NCI-H2196 (cell line): ENCODE data around the gene PDE4B.
"Not testable (repeated sequence)": the region's sequence is repeated elsewhere in the genome, so short reads cannot be mapped to it uniquely, and the experiment has no call there.

Source experiments
- DNase-seq: peaks from one replicate; lab custom pipeline; 2025; ENCODE audit not compliant: unreplicated experiment; lab: John Stamatoyannopoulos, UW

Gene PDE4B

GRCh38 chr1:66044912-66045311 lies 252.2 kb downstream of the PDE4B start:
- no peak for DNase-seq

DNA sequence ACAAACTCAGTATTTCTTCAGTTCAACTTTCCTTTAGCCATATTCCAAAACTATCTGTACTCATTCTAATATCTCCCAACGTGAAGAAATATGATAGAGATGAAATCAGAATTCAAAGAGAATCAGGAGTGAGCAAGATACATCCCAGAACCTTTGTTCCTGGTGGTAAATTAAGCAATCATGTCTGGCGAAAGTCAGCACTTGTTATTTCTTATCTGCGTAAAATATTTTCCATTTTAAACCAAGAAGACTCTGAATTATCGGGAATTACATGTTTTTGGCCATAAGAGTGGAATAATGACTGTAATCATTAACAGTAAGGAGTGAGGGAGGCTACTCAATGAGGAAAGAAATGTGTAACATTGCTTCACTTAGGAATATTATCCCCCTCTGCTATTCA lies 253.7 kb downstream of the PDE4B start:
- DNase-seq, result no peak

DNA sequence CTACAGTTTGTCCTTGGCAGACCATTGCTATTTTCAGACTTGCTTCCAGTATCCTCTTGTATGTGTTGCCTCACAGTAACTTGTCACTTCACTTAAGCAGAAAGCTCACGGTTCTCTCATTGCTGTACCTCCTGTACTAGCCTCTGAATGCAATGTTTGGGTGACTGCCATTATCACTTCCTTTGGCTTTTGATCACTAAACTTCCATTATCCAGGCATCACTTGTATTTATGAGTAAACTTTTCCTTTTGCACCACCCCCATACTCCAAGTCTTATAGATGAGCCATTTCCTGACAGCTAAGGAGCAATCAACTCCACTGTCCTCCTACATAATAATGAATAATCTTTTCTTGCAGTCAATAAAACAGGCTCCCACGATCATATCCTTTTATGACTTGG lies 255.3 kb downstream of the PDE4B start:
- no peak for DNase-seq

DNA sequence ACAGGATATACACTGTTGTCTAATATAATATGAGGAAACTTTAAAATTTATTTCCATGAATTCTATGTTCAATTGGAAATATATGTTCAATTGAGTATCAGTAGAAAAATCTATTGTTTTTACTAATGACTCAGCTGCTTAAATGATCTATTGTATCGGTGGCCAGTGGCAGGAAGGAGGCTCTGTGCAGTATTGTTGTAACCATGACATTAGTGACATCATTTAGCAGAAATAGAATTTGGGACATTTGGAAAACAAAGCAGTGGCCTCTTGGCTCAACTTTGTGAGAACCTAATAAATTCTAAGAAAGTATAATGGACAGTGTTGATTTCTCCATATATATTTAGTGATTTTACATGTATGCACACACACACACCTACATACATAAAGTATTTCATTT lies 257.4 kb downstream of the PDE4B start:
- DNase-seq, result no peak

DNA sequence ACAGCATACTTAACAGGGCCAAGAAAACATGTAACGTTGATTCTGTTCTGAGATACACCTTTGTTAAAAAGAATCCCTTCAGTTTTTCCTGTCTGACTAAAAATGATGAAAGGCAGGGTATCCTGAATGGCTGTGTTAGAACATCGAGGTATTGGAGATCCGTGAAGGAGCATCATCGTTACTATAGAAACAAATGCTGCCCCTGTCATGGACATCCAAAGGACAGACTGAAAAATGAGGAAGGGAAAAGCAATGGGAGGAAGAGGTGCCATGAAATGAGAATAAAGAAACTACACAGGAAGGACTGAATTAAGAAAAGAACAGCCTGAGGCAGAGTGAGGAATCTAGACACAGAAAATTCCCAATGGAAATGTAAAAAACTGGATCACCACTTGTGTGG lies 257.9 kb downstream of the PDE4B start:
- DNase-seq, result no peak

DNA sequence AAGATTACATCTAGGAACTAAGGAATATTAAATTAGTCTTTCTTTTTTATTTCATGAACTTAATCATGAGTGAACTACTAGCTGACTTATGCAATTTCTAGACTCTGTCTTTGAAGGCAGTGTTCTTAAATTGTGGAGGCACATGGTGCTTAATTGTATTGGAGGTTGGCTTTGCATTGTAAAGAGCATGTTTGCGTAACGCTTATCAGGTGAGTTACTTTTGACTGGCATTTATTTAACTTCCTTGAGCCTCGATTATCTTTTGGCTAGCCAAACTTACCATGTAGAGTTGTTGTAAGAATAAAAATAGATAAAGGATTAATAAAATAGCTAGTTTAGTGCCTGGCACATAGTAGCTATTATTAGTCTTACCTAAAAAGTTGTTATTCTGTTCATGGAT lies 262.4 kb downstream of the PDE4B start:
- DNase-seq, result no peak

DNA sequence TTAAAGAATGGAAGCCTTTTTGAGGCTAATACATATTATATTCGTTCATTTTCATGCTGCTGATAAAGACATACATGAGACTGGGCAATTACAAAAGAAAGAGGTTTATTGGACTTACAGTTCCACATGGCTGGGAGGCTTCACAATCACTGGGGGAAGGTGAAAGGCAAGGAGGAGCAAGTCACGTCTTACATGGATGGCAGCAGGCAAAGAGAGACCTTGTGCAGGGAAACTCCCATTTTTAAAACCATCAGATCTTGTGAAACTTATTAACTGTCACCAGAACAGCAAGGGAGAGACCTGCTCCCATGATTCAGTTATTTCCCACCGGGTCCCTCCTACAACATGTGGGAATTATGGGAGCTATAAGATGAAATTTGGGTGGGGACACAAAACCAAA lies 264.8 kb downstream of the PDE4B start:
- DNase-seq, result not testable (repeated sequence)

DNA sequence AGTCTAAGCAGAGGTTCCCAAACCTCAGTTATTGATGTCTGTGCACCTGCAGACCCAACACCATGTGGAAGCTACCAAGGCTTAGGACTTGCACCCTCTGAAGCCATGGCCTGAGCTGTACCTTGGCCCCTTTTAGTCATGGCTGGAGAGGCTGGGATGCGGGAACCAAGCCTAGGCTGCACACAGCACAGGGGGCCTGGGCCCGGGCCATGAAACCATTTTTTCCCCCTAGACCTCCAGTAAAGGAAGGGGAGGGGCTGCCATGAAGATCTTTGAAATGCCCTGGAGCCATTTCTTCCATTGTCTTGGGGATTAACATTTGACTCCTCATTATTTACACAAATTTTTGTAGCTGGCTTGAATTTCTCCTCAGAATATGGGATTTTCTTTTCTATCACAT lies 265.9 kb downstream of the PDE4B start:
- DNase-seq, result no peak

DNA sequence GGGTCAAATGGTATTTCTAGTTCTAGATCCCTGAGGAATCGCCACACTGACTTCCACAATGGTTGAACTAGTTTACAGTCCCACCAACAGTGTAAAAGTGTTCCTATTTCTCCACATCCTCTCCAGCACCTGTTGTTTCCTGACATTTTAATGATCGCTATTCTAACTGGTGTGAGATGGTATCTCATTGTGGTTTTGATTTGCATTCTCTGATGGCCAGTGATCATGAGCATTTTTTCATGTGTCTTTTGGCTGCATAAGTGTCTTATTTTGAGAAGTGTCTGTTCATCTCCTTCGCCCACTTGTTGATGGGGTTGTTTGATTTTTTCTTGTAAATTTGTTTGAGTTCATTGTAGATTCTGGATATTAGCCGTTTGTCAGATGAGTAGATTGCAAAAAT lies 274.5 kb downstream of the PDE4B start:
- not testable (repeated sequence) for DNase-seq

DNA sequence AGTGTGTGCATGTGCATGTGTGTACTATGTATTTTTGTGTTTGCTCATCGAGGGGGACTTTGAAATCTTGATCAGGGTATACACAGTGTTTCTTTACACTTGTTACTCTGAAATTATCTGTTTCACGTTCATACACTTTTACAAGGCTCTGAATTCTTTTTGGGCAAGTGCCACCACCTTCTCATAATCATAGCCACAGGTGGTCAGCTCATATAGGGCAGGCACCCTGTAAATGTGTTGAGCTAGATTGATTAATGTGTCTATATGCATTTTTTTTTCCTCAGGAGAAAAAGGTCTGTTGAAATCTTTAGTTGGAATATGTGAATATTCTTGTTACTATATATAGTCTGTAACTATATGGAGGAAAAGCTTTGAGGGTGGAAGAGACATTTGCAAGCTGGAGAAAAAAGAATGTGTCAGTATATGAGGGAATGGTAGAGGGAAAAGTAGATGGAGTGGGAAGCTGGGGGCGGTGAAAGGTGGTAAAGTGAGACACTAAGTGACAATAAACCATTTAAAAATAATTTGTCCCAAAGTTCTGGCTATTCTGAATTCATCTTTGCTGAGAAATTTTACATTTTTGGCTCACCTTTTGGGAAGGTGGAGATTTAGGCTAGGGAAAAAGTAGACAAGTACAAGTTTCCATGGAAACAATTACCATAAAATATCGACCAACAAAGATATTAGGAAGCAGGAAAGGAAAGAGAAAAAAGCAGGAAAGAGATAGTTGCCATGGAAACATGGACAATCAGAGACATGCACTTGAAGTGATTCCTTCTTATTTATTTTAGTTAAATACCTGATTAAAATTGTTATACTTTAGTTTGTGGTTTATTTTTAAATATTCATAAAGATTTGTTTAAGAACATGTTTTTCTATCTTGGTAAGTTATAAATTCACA lies 277.5 kb downstream of the PDE4B start:
- no peak for DNase-seq

GRCh38 chr1:66073388-66073787 lies 280.7 kb downstream of the PDE4B start:
- no peak for DNase-seq

GRCh38 chr1:66074147-66074546 lies 281.5 kb downstream of the PDE4B start:
- no peak for DNase-seq

DNA sequence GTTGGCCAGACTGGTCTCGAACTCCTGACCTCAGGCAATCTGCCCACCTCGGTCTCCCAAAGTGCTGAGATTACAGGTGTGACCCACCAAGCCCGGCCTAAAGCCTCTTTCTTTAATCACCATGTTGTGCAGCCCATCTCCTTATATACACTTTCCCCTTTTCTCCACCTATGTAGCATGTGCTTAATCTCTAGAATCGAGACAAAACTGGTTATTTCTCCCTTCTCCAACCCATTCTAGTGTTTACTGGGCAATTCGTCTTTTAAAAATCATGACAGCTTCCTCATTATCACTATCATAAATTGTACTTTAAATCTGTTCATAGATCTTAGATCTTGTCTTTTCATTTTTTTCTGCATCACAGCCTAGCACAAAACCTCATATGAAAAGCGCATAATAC lies 285.7 kb downstream of the PDE4B start:
- no peak for DNase-seq

DNA sequence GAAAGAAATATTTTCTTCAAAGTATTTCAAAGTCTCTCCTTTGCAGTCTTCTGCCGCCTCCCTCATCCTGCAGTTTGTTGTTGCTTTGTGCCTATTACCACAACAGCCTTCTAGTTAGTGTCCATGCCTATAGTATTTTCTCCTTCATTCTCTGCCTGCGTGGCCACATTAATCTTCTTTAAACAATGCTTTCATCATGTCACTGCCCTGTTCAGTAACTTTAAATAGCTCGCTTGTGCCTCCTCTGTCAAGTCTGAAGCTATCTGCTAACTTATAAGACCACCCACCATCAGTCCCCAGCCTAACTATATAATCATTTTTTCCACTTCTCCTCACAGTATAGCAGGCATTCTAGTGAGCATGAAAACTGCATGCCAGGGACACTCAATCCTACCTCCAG lies 290.3 kb downstream of the PDE4B start:
- DNase-seq, result no peak

- no peak for DNase-seq
Observed at GRCh38 chr1:66084442-66084841, 291.7 kb downstream of the PDE4B start.

DNA sequence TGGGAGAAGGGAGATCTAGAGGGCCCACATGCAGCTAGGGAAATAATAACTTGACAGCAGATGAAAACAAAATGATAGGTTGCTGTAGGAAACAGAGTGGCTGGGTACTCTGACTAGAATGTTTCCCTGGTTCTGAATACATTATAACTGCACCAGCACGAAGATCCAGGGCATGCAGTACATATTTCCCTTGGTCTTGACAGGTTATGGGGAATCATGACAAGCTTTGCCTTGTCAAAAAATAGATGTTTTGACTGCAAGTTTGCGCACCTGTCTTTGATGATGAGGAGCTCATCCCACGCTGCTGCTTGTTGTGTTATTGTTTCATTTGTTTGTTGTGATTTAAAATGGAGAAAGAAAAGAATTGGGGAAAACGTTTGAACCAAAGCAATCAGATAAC lies 292.9 kb downstream of the PDE4B start:
- no peak for DNase-seq

GRCh38 chr1:66088787-66089186 lies 296.1 kb downstream of the PDE4B start:
- no peak for DNase-seq

- no peak for DNase-seq
Observed at GRCh38 chr1:66090859-66091457, 298.3 kb downstream of the PDE4B start.

DNA sequence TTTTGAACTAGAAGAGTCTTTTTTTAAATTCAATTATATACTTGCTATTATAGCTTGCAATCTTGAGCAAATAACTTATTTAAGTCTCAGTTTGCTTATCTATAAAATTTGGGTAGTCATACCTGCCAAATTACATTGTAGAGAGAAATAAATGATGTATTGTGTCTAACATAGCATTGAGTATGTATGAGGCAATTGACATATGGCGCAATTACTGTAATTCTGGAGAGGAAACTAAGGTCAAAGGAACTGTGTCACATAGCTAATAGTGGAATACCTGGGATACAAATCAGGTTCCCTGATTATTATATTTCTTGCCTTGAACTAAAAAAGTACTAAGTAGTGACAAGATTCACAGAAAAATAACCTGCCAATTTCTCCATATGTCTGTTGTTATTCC lies 302.5 kb downstream of the PDE4B start:
- no peak for DNase-seq

DNA sequence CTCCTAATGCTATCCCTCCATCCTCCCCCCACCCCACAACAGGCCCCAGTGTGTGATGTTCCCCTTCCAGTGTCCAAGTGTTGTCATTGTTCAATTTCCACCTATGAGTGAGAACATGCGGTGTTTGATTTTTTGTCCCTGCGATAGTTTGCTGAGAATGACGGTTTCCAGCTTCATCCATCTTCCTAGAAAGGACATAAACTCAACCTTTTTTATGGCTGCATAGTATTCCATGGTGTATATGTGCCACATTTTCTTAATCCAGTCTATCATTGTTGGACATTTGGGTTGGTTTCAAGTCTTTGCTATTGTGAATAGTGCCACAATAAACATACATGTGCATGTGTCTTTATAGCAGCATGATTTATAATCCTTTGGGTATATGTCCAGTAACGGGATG lies 308.3 kb downstream of the PDE4B start:
- not testable (repeated sequence) for DNase-seq

- not testable (repeated sequence) for DNase-seq
Observed at GRCh38 chr1:66104076-66104475, 311.4 kb downstream of the PDE4B start.

DNA sequence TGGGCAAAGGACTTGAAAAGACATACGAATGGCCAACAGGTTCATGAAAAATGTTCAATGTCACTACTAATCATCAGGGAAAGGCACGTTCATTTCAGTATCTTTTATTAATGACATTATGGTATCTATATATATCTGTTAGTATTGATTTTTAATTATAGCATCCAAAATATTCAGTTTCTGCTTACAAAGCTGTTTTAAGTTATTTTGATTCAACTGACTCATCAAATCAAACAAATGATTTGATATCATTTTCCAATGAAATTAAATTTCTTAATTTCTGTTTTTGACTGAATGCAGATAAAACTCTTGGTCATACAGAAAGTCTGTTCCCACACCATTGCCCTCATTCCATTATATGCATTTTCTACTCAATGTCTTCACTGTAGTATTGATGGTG lies 315.9 kb downstream of the PDE4B start:
- DNase-seq, result no peak
